GM12878 (cell line): Measurements from ENCODE around the gene DAB2IP.

Source experiments
- BMI1 ChIP-seq: fragments of 450-650 bp; IDR thresholded peaks from 2 replicates; pipeline ENCODE4 v1.6.1; 2016; ENCODE audit warnings: mild to moderate bottlenecking, moderate library complexity, borderline replicate concordance
- EGR1 ChIP-seq, 2 experiments: IDR thresholded peaks; 1 replicate in 1 of 2; 2 replicates in 1 of 2; pipeline ENCODE4 v1.6.1; 2011 to 2012; ENCODE audit warnings: low read depth in 2 of 2, low read length in 2 of 2, borderline replicate concordance in 1 of 2, mild to moderate bottlenecking in 1 of 2, moderate library complexity in 1 of 2
- POLR2AphosphoS5 ChIP-seq: IDR thresholded peaks from 2 replicates; pipeline ENCODE4 v1.6.1; 2011; ENCODE audit warnings: mild to moderate bottlenecking, low read length, inconsistent platforms
- STAT1 ChIP-seq: fragments of 450-650 bp; conservative IDR thresholded peaks from 2 replicates; pipeline ENCODE4 v1.6.1; 2014; ENCODE audit warnings: antibody characterized with exemption, mild to moderate bottlenecking
- ZNF207 ChIP-seq: fragments of 450-650 bp; IDR thresholded peaks from 2 replicates; pipeline ENCODE4 v1.6.1; 2014; ENCODE audit warnings: antibody characterized with exemption, mild to moderate bottlenecking, borderline replicate concordance
- TF ChIP-seq, protein P1 (sequence below): fragments of 450-650 bp; formaldehyde crosslinking; IDR thresholded peaks from 2 replicates; pipeline ENCODE4 v1.5.0; 2022; ENCODE audit warnings: mild to moderate bottlenecking, missing genetic modification characterization
- TF ChIP-seq, protein P2 (sequence below), 3 experiments: IDR thresholded peaks in 2 of 3; conservative IDR thresholded peaks in 1 of 3; 2 replicates each; pipeline ENCODE4 v1.5.1; 2011; ENCODE audit warnings: low read depth in 3 of 3, low read length in 3 of 3, mild to moderate bottlenecking in 3 of 3, control low read depth in 2 of 3, moderate library complexity in 2 of 3, inconsistent platforms in 1 of 3, mixed read lengths in 1 of 3; ENCODE audit not compliant: control insufficient read depth in 2 of 3, insufficient read depth in 1 of 3; ENCODE audit errors: extremely low read depth in 1 of 3

DNA sequence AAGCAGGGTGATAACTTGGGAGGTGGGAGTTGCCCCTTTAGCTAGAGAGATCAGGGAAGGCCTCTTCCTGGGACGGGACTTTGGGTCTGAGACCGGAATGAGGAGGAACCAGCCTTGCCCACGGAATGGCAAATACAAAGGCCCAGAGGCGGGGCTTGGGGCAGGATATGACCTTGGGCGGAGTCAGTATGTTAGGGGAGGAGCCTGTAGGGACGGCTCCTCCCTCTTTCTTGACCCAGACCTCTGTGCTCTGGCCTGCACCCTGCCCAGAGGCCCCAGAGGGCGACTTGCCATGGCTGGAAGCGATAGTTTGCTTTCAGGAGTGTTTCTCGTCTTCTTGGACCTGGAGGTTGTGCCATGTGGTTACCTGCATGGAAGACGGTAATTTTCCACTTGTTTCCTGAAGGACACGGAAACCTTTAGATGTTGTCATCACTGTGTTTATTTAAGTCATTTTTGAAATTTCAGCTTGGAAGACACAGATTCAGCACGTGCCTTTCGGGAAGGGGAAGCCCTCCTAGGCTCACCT is 85.6 kb downstream of the DAB2IP start:
- TF ChIP-seq ZNF207: no peak
- TF ChIP-seq, protein P1, sequence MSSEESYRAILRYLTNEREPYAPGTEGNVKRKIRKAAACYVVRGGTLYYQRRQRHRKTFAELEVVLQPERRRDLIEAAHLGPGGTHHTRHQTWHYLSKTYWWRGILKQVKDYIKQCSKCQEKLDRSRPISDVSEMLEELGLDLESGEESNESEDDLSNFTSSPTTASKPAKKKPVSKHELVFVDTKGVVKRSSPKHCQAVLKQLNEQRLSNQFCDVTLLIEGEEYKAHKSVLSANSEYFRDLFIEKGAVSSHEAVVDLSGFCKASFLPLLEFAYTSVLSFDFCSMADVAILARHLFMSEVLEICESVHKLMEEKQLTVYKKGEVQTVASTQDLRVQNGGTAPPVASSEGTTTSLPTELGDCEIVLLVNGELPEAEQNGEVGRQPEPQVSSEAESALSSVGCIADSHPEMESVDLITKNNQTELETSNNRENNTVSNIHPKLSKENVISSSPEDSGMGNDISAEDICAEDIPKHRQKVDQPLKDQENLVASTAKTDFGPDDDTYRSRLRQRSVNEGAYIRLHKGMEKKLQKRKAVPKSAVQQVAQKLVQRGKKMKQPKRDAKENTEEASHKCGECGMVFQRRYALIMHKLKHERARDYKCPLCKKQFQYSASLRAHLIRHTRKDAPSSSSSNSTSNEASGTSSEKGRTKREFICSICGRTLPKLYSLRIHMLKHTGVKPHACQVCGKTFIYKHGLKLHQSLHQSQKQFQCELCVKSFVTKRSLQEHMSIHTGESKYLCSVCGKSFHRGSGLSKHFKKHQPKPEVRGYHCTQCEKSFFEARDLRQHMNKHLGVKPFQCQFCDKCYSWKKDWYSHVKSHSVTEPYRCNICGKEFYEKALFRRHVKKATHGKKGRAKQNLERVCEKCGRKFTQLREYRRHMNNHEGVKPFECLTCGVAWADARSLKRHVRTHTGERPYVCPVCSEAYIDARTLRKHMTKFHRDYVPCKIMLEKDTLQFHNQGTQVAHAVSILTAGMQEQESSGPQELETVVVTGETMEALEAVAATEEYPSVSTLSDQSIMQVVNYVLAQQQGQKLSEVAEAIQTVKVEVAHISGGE: no peak
- TF ChIP-seq STAT1: no peak
- TF ChIP-seq BMI1: no peak
- TF ChIP-seq EGR1 (IDR thresholded peaks at IDR 0.05; ENCODE audit: borderline replicate concordance in 1 of 2, low read depth in 2 of 2, low read length in 2 of 2): no peak
- no peak for TF ChIP-seq POLR2AphosphoS5
- TF ChIP-seq, protein P2, sequence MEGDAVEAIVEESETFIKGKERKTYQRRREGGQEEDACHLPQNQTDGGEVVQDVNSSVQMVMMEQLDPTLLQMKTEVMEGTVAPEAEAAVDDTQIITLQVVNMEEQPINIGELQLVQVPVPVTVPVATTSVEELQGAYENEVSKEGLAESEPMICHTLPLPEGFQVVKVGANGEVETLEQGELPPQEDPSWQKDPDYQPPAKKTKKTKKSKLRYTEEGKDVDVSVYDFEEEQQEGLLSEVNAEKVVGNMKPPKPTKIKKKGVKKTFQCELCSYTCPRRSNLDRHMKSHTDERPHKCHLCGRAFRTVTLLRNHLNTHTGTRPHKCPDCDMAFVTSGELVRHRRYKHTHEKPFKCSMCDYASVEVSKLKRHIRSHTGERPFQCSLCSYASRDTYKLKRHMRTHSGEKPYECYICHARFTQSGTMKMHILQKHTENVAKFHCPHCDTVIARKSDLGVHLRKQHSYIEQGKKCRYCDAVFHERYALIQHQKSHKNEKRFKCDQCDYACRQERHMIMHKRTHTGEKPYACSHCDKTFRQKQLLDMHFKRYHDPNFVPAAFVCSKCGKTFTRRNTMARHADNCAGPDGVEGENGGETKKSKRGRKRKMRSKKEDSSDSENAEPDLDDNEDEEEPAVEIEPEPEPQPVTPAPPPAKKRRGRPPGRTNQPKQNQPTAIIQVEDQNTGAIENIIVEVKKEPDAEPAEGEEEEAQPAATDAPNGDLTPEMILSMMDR (IDR thresholded peaks at IDR 0.05 in 2 of 3, conservative IDR thresholded peaks at IDR 0.05 in 1 of 3; ENCODE audit: control insufficient read depth in 2 of 3, extremely low read depth in 1 of 3, insufficient read depth in 1 of 3, low read depth in 3 of 3, low read length in 3 of 3): no peak
